Endothelial cell of umbilical vein (primary cell): ENCODE results near the gene ATP5MC2. TPM values are rescaled to one million over a fixed set of nuclear protein-coding genes. Genes with fewer than 3 reads are reported as not detected.

ENCODE experiments used
- BruUV-seq: library from RNA; stranded (reverse); fragments of 400-500 nt; replicated peaks from 2 replicates; lab custom pipeline; 2021; lab: Mats Ljungman, UMichigan
- CTCF ChIA-PET: fragments of 300-600, 350-600 bp; sonication (Branson Sonifier 250); formaldehyde crosslinking; loops from one replicate; lab custom pipeline; 2021; ENCODE audit warnings: antibody characterized with exemption, inconsistent platforms; lab: Charles Lee
- POLR2A ChIA-PET: fragments of 300-600, 350-600 bp; sonication (Branson Sonifier 250); formaldehyde crosslinking; loops from one replicate; lab custom pipeline; 2021; ENCODE audit warnings: antibody characterized with exemption, inconsistent platforms; lab: Charles Lee
- DNase-seq: peaks from one replicate; pipeline ENCODE4 v3.0.0-alpha.2; 2011; ENCODE audit warnings: low read depth, low spot score
- FAIRE-seq: peaks from 2 replicates; lab custom pipeline; 2011; peaks lifted over from hg19 to GRCh38; lab: Jason Lieb, UNC
- H2AFZ ChIP-seq: 2 replicates; pipeline ENCODE4 v1.6.0; 2012; ENCODE audit warnings: low read depth, low read length, control low read depth, inconsistent platforms
- H3K27ac ChIP-seq: 2 replicates; pipeline ENCODE4 v1.5.1; 2011; ENCODE audit warnings: low read depth, mild to moderate bottlenecking, control low read depth, low read length, moderate library complexity; ENCODE audit not compliant: insufficient read depth
- H3K27me3 ChIP-seq, 2 experiments: 2 replicates each; pipeline versions ENCODE4 v1.6.0 to v1.6.1; 2011; ENCODE audit warnings: low read length in 2 of 2, mixed read lengths in 1 of 2; ENCODE audit not compliant: control insufficient read depth in 2 of 2, insufficient read depth in 2 of 2
- H3K36me3 ChIP-seq, 2 experiments: 2 replicates in 1 of 2; 3 replicates in 1 of 2; pipeline ENCODE4 v1.5.1; 2011; ENCODE audit warnings: low read length in 2 of 2, mild to moderate bottlenecking in 1 of 2, moderate library complexity in 1 of 2; ENCODE audit not compliant: control insufficient read depth in 2 of 2, insufficient read depth in 2 of 2; ENCODE audit errors: extremely low read depth in 1 of 2
- H3K4me1 ChIP-seq: 3 replicates; pipeline ENCODE4 v1.5.1; 2011; ENCODE audit warnings: mild to moderate bottlenecking, low read length; ENCODE audit not compliant: control insufficient read depth, insufficient read depth; ENCODE audit errors: extremely low read depth
- H3K4me2 ChIP-seq: 2 replicates; pipeline ENCODE4 v1.6.1; 2011; ENCODE audit warnings: low read length, control low read depth, mixed read lengths; ENCODE audit not compliant: insufficient read depth
- H3K4me3 ChIP-seq, 3 experiments: fragments of 200-600 bp in 1 of 3; sonication (generic), shearing (Covaris generic) in 1 of 3; replicated peaks in 1 of 3; 2 replicates each; pipeline ENCODE4 v1.5.1; 2011 to 2016; ENCODE audit warnings: control low read depth in 3 of 3, low read length in 3 of 3, mild to moderate bottlenecking in 2 of 3, inconsistent platforms in 1 of 3, low read depth in 1 of 3, moderate library complexity in 1 of 3; ENCODE audit not compliant: insufficient read depth in 1 of 3
- H3K79me2 ChIP-seq: 2 replicates; pipeline ENCODE4 v1.6.0; 2012; ENCODE audit warnings: low read length, inconsistent platforms; ENCODE audit not compliant: control insufficient read depth, insufficient read depth
- H3K9ac ChIP-seq: replicated peaks from 2 replicates; pipeline ENCODE3; 2011; ENCODE audit warnings: low read length, control low read depth; ENCODE audit not compliant: insufficient read depth; ENCODE audit errors: extremely low read depth
- H3K9me1 ChIP-seq: replicated peaks from 3 replicates; pipeline ENCODE4 v1.6.0; 2011; ENCODE audit warnings: mild to moderate bottlenecking, low read length; ENCODE audit not compliant: control insufficient read depth, insufficient read depth; ENCODE audit errors: extremely low read depth
- H3K9me3 ChIP-seq: replicated peaks from 2 replicates; pipeline ENCODE4 v1.5.1; 2012; ENCODE audit warnings: low read length, inconsistent platforms; ENCODE audit not compliant: control insufficient read depth, insufficient read depth
- H4K20me1 ChIP-seq: replicated peaks from 2 replicates; pipeline ENCODE3; 2011; ENCODE audit warnings: mild to moderate bottlenecking, low read length; ENCODE audit not compliant: control insufficient read depth, insufficient read depth; ENCODE audit errors: extremely low read depth
- EZH2 ChIP-seq: IDR thresholded peaks from 2 replicates; pipeline ENCODE4 v1.6.1; 2012; ENCODE audit warnings: borderline replicate concordance, low read depth, mild to moderate bottlenecking, moderate library complexity, low read length, inconsistent platforms; ENCODE audit not compliant: severe bottlenecking
- FOS ChIP-seq: IDR thresholded peaks from 2 replicates; pipeline ENCODE4 v1.6.1; 2011; ENCODE audit warnings: mild to moderate bottlenecking, low read length, moderate library complexity, borderline replicate concordance; ENCODE audit not compliant: insufficient read depth
- GATA2 ChIP-seq: IDR thresholded peaks from 2 replicates; pipeline ENCODE4 v1.7.0; 2011; ENCODE audit warnings: low read depth, mild to moderate bottlenecking, moderate library complexity, mixed read lengths, low read length; ENCODE audit not compliant: insufficient read length, insufficient read depth
- JUN ChIP-seq: IDR thresholded peaks from 2 replicates; pipeline ENCODE4 v1.6.1; 2011; ENCODE audit warnings: borderline replicate concordance, low read depth; ENCODE audit not compliant: insufficient read length, insufficient read depth
- MAX ChIP-seq: IDR thresholded peaks from 2 replicates; pipeline ENCODE4 v1.6.1; 2011; ENCODE audit not compliant: insufficient read depth, insufficient read length
- MYC ChIP-seq: IDR thresholded peaks from one replicate; pipeline ENCODE4 v1.6.1; 2011; ENCODE audit warnings: mild to moderate bottlenecking, low read depth, low read length
- POLR2A ChIP-seq: IDR thresholded peaks from 2 replicates; pipeline ENCODE4 v1.6.1; 2012; ENCODE audit warnings: low read depth, mild to moderate bottlenecking, control low read depth, low read length
- POLR2AphosphoS5 ChIP-seq: IDR thresholded peaks from 2 replicates; pipeline ENCODE4 v1.6.1; 2012; ENCODE audit warnings: low read depth, mild to moderate bottlenecking, control low read depth, low read length, moderate library complexity; ENCODE audit not compliant: insufficient read depth
- dilution Hi-C: fragments of 300-500 bp; cut with MboI; formaldehyde crosslinking; loops from one replicate; pipeline ENCODE4 v1.15.0; 2019; ENCODE audit warnings: low sequenced_read_pairs; ENCODE audit not compliant: extremely low pct_ligation_motif_present
- intact Hi-C: fragments of 100-400 bp; cut with micrococcal nuclease; formaldehyde crosslinking; loops from one replicate; pipeline ENCODE4 v1.10.0; 2022
- polyA plus RNA-seq, 4 experiments: library from polyadenylated mRNA; depleted of rRNA in 3 of 4; stranded (reverse) in 3 of 4; unstranded in 1 of 4; fragments of >200 nt; gene quantifications; 2 replicates each; pipeline versions ENCODE4 v1.2.1 to v1.2.3, GENCODE V29; 2011 to 2012; ENCODE audit warnings: missing spikeins in 1 of 4
- total RNA-seq: library from RNA; stranded (reverse); gene quantifications from 2 replicates; pipeline ENCODE4 v1.2.3, GENCODE V29; 2021
- TF ChIP-seq, protein P1 (sequence below), 2 donors: IDR thresholded peaks; 1 replicate in 1 of 2; 2 replicates in 1 of 2; pipeline ENCODE4 v1.5.1; 2011; ENCODE audit warnings: low read length in 2 of 2, mild to moderate bottlenecking in 2 of 2, moderate library complexity in 2 of 2, control low read depth in 1 of 2, inconsistent platforms in 1 of 2, low read depth in 1 of 2; ENCODE audit not compliant: insufficient read depth in 1 of 2; ENCODE audit errors: extremely low read depth in 1 of 2

Gene ATP5MC2
- total and polyA plus RNA-seq, 2 donors (not counting 3 experiments of a cell fraction or from before 2014, with no cell fraction given), result 402 to 820 TPM

- POLR2A ChIA-PET, result no interaction called here
- Histone ChIP-seq H3K79me2 (no peaks in the 10 kb centered on the region), H3K27me3 (no peaks in the 10 kb centered on the region), H3K4me3 (no peak overlapping the region), H3K4me1 (peaks cover 14% of the 10 kb centered on the region), H4K20me1 (no peaks in the 10 kb centered on the region), H3K9me1 (no peaks in the 10 kb centered on the region), H2AFZ (no peak overlapping the region), H3K9me3 (no peaks in the 10 kb centered on the region), H3K9ac (no peak overlapping the region), H3K4me2 (no peak overlapping the region), H3K27ac (no peak overlapping the region), H3K36me3 (peaks cover 6% of the 10 kb centered on the region in 2 experiments)
- TF ChIP-seq MYC (no peak), POLR2A (no peak), MAX (no peak), POLR2AphosphoS5 (no peak), FOS (no peak), EZH2 (no peak), JUN (no peak), GATA2 (no peak)
- TF ChIP-seq, protein P1, sequence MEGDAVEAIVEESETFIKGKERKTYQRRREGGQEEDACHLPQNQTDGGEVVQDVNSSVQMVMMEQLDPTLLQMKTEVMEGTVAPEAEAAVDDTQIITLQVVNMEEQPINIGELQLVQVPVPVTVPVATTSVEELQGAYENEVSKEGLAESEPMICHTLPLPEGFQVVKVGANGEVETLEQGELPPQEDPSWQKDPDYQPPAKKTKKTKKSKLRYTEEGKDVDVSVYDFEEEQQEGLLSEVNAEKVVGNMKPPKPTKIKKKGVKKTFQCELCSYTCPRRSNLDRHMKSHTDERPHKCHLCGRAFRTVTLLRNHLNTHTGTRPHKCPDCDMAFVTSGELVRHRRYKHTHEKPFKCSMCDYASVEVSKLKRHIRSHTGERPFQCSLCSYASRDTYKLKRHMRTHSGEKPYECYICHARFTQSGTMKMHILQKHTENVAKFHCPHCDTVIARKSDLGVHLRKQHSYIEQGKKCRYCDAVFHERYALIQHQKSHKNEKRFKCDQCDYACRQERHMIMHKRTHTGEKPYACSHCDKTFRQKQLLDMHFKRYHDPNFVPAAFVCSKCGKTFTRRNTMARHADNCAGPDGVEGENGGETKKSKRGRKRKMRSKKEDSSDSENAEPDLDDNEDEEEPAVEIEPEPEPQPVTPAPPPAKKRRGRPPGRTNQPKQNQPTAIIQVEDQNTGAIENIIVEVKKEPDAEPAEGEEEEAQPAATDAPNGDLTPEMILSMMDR (IDR thresholded peaks at IDR 0.05; ENCODE audit: extremely low read depth in 1 of 2, insufficient read depth in 1 of 2, low read depth in 1 of 2, low read length in 2 of 2), result no peak
- peak; percentile 37 for DNase-seq
- no TSS peak for BruUV-seq
- dilution Hi-C loops (no loop called here), intact Hi-C loops (no loop called here)
- no peak for FAIRE-seq
- CTCF ChIA-PET, result interaction anchor here (1.7 to 3.2 kb wide), 4 partner anchors 12 to 117 kb away, joined by 4 to 26 read pairs (median 16); partner anchors contain the start of gene ATP5MC2
Measured at GRCh38 chr12:53660041-53660440, 15.8 kb downstream of the ATP5MC2 start.
